MV-4-11 (cell line): ENCODE results near the gene UBXN11.
"Not testable (repeated sequence)": the region's sequence is repeated elsewhere in the genome, so short reads cannot be mapped to it uniquely, and the experiment has no call there.

Experiments used
- DNase-seq: peaks from one replicate; lab custom pipeline; 2025; lab: John Stamatoyannopoulos, UW

Gene UBXN11

DNA sequence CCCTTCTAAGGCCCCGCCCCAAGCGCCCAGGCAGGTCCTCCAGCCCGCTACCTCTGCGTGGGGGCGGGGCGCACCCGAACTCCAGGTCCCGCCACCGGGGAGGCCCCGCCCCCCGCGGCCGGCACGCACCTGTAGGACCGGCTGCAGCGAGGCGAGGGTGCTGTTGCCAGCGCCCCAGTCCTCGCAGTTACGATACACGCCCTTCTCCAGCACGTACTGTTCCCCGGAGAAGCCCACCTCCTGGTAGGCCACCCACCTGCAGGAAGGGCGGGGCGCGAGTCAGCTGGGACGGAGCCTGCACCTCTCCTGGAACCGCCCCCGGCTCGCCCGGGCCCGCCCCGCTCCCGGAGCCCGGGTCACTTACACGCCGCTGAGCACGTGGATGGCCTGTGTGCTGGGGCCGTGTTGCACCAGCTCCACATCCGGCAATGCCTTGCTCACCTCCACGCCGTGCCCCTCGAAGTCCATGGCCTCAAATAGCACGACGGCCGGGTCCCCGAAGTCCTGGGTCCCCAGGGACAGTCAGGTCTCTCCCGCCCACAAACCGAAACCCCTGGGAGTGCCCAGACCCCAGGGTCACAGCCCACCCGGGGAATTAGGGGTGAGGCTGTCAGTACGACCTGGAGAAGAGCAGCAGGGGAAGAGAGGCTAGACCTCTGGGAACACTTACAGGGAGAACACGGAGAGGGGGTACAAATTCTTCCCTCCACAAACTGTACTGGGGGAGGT, 30.2 kb upstream of the UBXN11 start:
- DNase-seq, result no peak

DNA sequence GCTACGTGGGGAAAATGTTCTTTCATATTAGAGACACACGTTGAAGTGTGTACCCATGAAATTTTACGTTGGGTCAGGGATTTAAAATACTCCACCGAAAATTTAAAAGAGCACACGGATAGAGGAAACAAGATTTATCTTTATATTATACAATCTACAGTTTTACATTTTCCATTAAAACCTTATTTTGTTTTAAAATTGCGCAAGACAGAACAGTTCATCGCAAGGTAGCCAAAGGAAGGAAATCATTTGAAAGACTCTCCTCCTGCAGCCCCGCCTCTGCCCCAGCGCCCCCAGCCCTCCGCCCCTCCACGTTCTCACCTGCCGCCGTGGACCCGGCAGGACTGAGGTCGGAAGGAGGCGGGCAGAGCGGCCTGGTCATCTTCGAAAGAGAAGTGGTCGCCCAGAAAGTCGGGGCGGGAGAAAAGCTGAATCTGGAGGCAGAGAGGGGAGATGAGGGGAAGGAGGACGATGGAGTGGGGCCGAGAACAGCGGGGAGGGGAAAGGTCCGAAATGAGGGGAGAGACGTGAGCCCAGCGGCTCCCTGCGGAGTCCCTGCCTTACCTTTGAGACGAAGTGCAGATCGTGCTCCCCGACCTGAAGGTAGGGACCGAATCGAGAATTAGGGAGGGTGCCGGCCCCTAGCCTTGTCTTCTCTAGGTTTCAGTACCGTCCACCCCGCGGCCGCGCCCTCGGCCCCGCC, 29.5 kb upstream of the UBXN11 start:
- DNase-seq, result no peak

DNA sequence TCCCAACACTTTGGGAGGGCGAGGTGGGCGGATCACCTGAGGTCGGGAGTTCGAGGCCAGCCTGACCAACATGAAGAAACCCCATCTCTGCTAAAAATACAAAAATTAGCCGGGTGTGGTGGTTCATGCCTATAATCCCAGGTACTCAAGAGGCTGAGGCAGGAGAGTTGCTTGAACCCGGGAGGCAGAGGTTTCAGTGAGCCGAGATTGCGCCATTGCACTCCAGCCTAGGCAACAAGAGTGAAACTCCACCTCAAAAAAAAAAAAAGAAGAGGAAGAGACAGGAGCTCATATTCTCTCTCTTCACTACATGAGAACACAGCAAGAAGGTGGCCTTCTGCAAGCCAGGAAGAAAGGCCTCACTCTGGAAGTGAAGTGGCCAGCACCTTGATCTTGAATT, 26.9 kb upstream of the UBXN11 start:
- DNase-seq, result peak; percentile 33

DNA sequence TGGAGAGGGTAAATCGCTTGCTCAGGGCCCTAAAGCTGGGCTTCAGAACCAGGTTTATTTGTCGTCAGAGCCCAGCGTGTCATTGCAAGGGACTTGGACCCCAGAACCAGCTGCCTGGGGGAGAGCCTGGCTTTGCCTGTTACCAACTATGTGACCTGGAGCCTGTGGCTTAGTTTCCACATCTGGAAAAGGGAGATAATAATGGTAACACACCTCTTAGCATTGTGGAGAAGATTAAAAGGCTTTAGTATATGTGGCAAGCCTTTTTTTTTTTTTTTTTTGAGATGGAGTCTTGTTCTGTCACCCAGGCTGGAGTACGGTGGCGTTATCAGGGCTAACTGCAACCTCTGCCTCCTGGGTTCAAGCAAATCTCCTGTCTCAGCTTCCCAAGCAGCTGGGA, 23.8 kb upstream of the UBXN11 start:
- DNase-seq, result no peak

DNA sequence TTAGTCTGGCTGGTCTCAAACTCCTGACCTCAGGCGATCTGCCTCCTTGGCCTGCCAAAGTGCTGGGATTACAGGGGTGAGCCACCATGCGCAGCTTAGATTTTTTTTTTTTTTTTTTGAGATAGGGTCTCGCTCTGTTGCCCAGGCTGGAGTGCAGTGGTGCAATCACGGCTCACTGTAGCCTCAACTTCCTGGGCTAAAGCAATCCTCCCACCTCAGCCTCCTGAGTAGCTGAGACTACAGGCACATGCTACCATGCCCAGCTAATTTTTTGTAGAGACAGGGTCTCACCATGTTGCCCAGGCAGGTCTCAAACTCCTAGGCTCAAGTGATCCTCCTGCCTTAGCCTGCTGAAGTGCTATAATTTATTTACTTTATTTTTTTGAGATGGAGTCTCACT, 22.9 kb upstream of the UBXN11 start:
- DNase-seq, result not testable (repeated sequence)

DNA sequence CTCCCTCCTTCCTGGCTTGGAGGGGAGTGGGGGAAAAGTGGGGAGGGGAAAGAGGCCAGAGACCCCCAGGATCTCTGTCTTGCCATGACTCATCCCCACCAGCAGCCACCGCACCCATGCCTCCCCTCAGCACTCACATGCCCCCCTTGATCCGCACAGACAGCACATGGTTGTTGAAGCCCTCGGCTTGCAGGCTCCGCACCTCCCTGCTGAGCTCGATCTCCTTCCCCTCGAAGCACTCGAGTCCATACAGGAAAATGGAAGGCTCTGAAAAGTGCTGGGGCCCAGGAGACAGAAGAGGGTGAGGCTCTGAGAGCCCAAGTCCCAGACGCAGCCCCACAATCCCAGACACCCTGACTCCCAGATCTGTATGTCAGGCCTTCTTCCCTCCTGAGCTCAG, 22.2 kb upstream of the UBXN11 start:
- no peak for DNase-seq

GRCh38 chr1:26327956-26328362, 21.5 kb upstream of the UBXN11 start:
- no peak for DNase-seq

- no peak for DNase-seq
Observed at GRCh38 chr1:26324550-26324949, 18.1 kb upstream of the UBXN11 start.

DNA sequence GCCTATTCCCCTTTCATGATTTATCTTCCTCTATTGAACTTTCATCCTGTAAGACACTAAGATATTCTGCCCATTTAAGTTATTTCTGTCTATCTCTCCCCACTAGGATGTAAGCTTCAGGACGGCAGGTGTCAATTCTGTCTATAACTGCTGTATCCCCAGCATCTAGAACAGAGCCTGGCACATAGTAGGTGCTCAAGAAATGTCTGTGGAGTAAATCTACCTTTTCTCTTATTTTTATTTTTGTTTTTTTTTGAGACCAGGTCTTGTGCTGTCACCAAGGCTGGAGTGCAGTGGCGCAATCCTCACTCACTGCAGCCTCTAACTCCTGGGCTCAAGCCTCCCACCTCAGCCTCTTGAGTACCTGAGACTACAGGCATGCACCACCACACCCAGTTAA, 16.9 kb upstream of the UBXN11 start:
- no peak for DNase-seq

GRCh38 chr1:26322042-26322331, 15.6 kb upstream of the UBXN11 start:
- DNase-seq, result no peak

DNA sequence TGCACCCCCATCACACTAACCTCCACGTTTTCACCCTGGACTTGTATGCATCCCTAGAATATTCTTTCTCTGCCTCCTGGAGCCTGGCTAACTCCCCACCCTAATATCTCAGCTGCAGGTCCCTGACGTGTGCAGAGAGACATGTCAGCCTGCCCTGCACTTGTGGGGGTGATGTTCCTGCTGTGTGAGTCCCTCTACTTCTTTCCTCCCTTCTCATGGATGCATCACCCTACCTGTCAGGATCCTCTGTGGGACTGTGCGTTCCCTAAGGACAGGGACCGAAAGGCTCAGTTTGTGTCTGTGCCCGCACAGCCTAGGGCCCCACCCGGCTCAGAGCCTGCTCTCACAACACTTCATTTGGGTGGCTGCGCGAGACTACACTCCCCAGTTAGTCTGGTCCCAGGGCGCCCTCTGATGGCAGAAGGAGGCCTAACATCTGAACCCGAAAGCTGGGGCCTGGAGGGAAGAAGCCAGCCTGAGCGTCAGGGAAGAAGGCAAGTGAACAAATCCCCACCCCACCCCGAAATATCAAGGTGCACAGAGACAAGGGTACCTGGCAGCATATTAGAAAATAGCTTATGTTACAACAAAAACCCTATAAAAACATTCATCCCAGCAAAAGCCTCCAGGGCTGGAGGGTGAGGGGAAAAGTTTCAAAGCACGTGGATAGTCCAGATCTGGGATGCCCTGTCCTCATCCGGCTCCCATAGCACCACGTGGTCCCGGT, 15.0 kb upstream of the UBXN11 start:
- DNase-seq, result peak; percentile 78

GRCh38 chr1:26320896-26321295, 14.5 kb upstream of the UBXN11 start:
- DNase-seq, result no peak

DNA sequence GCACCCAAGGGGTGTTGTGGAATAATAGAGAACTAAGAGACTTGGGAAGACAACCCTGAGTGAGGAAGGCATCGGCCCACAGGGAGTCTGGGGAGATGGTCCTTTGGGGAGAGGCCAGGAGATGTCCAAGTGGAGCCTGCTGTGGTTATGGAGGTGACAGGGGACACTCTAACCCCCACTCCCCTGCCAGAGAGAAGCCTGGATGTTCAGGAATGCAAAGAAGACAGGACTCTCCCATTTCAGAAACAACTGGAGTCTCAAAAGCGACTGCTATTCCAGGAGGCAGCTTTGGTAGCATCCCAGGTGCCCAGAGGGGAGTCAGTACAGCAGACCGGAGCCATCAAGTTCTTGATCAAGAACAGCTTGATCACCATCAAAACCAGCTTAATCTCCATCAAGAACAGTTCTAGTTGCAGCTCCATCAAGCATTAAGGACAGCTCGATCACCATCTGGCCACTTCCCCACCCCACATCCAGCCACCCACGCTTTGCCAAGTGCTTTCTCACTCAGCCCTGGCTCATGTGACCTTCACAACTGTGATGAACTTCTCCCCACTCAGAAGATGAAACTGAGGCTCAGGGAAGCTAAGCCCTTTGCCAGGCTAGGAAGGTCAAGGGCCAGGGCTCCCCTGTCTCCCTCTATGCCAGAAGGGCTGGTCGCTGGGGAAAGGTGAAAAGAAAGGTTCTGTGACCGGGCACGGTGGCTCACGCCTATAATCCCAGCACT, 12.1 kb upstream of the UBXN11 start:
- DNase-seq, result peak; percentile 51

DNA sequence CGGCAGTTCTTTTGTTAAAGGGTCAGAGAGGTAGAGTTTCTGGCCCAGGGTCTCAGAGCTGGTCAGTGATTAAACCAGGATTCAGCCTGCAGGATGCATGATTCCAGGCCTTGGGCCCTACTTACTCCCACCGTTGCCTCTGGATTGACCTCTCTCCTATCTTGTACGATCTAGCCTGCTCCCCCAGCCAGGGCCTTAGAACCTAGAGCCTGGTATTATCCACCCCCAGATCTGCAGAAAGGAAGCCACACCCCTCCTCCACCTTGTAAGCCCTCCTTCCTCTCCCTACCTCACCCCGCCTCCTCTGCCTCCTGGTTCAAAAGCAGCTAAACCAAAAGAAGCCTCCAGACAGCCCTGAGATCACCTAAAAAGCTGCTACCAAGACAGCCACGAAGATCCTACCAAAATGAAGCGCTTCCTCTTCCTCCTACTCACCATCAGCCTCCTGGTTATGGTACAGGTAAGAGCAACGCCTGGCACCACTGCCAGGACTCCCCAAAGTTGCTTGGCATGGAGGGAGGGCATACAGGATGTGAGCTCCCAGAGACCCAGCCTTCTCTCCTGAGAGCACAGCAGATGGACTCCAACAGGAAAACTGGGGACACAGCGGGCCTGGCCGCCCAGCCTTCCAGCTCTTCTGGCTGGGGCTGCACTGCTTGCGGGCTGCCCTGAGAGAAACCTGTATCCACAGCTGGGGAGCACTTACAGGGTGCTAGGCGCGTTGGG, 11.3 kb upstream of the UBXN11 start, which contains the start of gene CD52:
Gene CD52, plus strand, starts transcription at position 347 of the 726 bp plus-strand sequence. Its CDS starts 60 bp downstream, at position 407.
- no peak for DNase-seq

GRCh38 chr1:26317146-26317545, 10.7 kb upstream of the UBXN11 start:
- peak; percentile 32 for DNase-seq

DNA sequence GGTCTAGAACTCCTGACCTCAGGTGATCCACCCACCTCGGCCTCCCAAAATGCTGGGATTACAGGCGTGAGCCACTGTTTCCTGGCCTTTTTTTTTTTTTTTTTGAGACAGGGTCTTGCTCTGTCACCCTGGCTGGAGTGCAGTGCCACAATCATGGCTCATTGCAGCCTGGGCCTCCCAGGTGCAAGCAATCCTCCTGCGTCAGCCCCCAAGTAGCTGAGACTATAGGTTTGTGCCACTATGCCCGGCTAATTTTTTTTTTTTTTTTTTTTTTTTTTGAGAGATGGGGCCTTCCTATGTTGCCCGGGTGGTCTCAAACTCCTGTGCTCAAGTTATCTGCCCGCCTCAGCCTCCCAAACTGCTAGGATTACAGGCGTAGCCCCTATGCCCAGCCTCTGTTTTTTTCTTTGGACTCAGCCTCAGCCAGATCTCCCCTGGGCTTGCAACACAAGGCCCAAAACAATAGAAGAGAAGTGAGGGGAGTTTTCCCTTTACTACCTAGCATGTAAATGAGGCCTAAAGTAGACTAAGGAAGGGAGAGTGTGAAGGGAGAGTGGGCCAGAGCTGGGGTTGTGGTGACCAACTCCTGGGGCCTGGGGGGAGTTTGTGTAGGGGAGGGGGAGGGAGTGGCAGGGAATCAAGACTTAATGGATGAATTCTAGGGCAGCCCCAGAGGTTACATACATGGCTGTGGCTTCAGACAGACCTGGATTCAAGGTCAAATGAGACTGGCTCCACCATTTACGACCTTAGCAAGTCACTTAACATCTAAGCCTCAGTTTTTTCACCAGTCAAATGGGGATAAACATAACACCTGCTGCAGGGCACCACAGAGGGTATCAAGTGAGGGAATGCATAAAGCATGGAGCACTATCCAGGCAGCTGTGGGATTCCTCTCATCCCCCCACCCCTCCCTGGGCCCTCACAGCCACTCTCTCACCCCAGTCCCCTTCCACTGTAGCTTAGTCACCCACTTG, 9.7 kb upstream of the UBXN11 start:
- no peak for DNase-seq

GRCh38 chr1:26314501-26314900, 8.1 kb upstream of the UBXN11 start:
- no peak for DNase-seq

DNA sequence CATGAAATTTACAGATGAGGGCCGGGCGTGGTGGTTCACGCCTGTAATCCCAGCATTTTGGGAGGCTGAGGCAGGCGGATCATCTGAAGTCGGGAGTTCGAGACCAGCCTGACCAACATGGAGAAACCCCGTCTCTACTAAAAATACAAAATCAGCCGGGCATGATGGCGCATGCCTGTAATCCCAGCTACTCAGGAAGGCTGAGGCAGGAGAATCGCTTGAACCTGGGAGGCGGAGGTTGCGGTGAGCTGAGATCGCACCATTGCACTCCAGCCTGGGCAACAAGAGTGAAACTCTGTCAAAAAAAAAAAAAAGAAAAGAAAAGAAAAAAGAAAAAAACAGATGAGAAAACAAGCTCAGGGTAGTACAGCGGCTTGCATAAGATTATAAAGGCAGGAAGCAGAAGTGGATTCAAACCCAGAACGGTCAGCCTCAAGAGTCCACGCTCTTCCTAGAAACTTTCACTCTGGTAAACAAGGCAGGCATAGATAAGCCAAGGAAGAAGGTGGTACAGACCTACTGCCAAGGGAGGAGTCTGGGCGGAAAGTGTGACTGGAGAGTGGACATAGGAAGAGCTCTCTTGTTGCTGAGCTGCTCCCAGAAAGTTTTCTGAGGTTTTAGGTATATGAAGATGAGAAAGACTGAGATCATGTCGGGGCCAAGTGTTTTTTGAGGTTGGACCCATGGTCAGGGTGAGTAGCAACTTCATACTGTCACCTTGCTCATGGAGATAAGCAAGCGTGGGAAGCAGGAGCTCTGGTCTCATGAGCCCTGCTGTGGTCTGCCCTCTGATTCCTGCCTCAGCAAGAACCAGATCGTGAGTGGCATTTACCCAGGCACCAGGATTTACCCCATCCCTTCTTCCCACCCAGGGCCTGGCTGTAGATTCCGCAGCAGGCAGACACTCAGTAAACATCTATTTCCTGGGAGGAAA, 1.8 kb upstream of the UBXN11 start:
- DNase-seq, result peak; percentile 50

DNA sequence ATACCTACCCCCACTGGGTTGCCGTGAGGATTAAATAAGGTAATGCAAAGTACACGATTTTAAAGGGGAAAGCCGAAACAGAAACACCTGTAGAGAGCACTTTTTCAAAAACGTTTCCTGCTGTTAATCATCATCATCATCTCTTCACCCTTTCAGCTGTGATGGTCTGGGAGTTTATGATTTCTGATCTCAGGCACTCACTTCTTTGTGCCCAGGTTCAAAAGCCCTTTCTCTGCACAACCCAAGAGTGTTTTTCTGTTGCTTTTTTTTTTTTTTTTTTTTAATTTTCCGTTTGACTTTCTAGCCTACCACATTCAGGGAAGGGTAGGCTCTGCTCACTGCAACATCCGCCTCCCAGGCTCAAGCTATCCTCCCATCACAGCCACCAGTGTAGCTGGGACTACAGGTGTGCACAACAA, 936 bp upstream of the UBXN11 start:
- DNase-seq, result no peak
